Thoracic aorta (tissue), 2 donors: Measurements from ENCODE around the gene VCAN. TPM values are rescaled to one million over a fixed set of nuclear protein-coding genes. Genes with fewer than 3 reads are reported as not detected.

ENCODE experiments used
- ATAC-seq: fragments of 150-250 bp; one replicate; pipeline ENCODE4 v1.8.0; 2017; ENCODE audit warnings: low read depth; ENCODE audit not compliant: insufficient number of reproducible peaks, low FRiP score
- DNase-seq: peaks from one replicate; pipeline ENCODE4 v3.0.0-alpha.2; 2020; ENCODE audit warnings: low spot score
- H3K27ac ChIP-seq, 2 donors: fragments of 200-600 bp; sonication (generic); 1 replicate in 1 of 2; 2 replicates in 1 of 2; pipeline ENCODE4 v1.5.1; 2016; ENCODE audit warnings: mild to moderate bottlenecking in 2 of 2, moderate library complexity in 2 of 2
- H3K27me3 ChIP-seq: fragments of 200-600 bp; sonication (generic); replicated peaks from 2 replicates; pipeline ENCODE4 v1.6.0; 2016; ENCODE audit warnings: mild to moderate bottlenecking; ENCODE audit not compliant: insufficient read depth
- H3K36me3 ChIP-seq: fragments of 200-600 bp; sonication (generic); one replicate; pipeline ENCODE4 v1.5.1; 2016
- H3K4me1 ChIP-seq, 2 donors: fragments of 200-600 bp; sonication (generic); 1 replicate in 1 of 2; 2 replicates in 1 of 2; pipeline versions ENCODE4 v1.5.1 to v1.6.0; 2016; ENCODE audit warnings: low read depth in 2 of 2, mild to moderate bottlenecking in 1 of 2; ENCODE audit not compliant: control insufficient read depth in 1 of 2
- H3K4me3 ChIP-seq: fragments of 200-600 bp; sonication (generic); 2 replicates; pipeline ENCODE4 v1.5.1; 2016; ENCODE audit warnings: mild to moderate bottlenecking
- H3K9me3 ChIP-seq: fragments of 200-600 bp; sonication (generic); 2 replicates; pipeline ENCODE4 v1.5.1; 2016
- CTCF ChIP-seq: fragments of 200-600 bp; sonication (generic); IDR thresholded peaks from one replicate; pipeline ENCODE4 v1.5.1; 2019; ENCODE audit warnings: antibody characterized with exemption
- total RNA-seq, 2 donors: library from RNA; depleted of rRNA; stranded (reverse); fragments of >200 nt; gene quantifications; one replicate each; pipeline versions ENCODE4 v1.1.0 to v1.2.3, GENCODE V29; 2016

Gene VCAN
- total RNA-seq, 2 donors from 2014 or later: 870 to 1,101 TPM

GRCh38 chr5:83488271-83488670 is 16.7 kb downstream of the VCAN start:
- H3K9me3 ChIP-seq: no peaks in the 10 kb centered on the region

GRCh38 chr5:83488821-83489220 is 17.3 kb downstream of the VCAN start:
- peaks cover 34% of the 10 kb centered on the region for H3K36me3 ChIP-seq
- H3K4me1 ChIP-seq: peaks cover 0 to 5% of the 10 kb centered on the region in 2 donors
- no peaks in the 10 kb centered on the region for H3K27me3 ChIP-seq
- TF ChIP-seq CTCF: no peak
- H3K4me3 ChIP-seq: no peak overlapping the region
- DNase-seq: no peak
- no peak overlapping the region for H3K27ac ChIP-seq
- no peaks in the 10 kb centered on the region for H3K9me3 ChIP-seq
- ATAC-seq: no peak

More at GRCh38 chr5:83488271-83488670, 16.7 kb downstream of the VCAN start:
- Histone ChIP-seq H3K4me1 (no peaks in the 10 kb centered on the region), H3K27ac (no peak overlapping the region), H3K27me3 (no peaks in the 10 kb centered on the region), H3K4me3 (no peak overlapping the region), H3K36me3 (peaks cover 29% of the 10 kb centered on the region)
- ATAC-seq (no peak), DNase-seq (no peak)
- no peak for TF ChIP-seq CTCF

- Histone ChIP-seq H3K4me3 (no peak overlapping the region), H3K4me1 (peaks cover 0 to 7% of the 10 kb centered on the region in 2 donors), H3K27ac (no peak overlapping the region), H3K36me3 (peaks cover 31% of the 10 kb centered on the region), H3K27me3 (no peaks in the 10 kb centered on the region), H3K9me3 (no peaks in the 10 kb centered on the region)
- DNase-seq (no peak), ATAC-seq (no peak)
- no peak for TF ChIP-seq CTCF
Observed at GRCh38 chr5:83490203-83490602, 18.7 kb downstream of the VCAN start.

GRCh38 chr5:83492331-83492730 is 20.8 kb downstream of the VCAN start:
- H3K27me3 ChIP-seq: no peaks in the 10 kb centered on the region
- DNase-seq: no peak
- peaks cover 0 to 7% of the 10 kb centered on the region in 2 donors for H3K4me1 ChIP-seq
- TF ChIP-seq CTCF: no peak
- H3K27ac ChIP-seq: no peak overlapping the region
- peaks cover 31% of the 10 kb centered on the region for H3K36me3 ChIP-seq
- ATAC-seq: no peak
- H3K4me3 ChIP-seq: no peak overlapping the region
- no peaks in the 10 kb centered on the region for H3K9me3 ChIP-seq

- no peak for DNase-seq
- no peak overlapping the region for H3K4me3 ChIP-seq
- no peaks in the 10 kb centered on the region for H3K9me3 ChIP-seq
- ATAC-seq: no peak
- no peak for TF ChIP-seq CTCF
- H3K4me1 ChIP-seq: peaks cover 0 to 7% of the 10 kb centered on the region in 2 donors
- H3K36me3 ChIP-seq: peaks cover 31% of the 10 kb centered on the region
- peak overlapping the region in 1 of 2 donors; percentile 6 for H3K27ac ChIP-seq
- H3K27me3 ChIP-seq: no peaks in the 10 kb centered on the region
Observed at GRCh38 chr5:83493644-83494043, 22.1 kb downstream of the VCAN start.
